HFF-Myc (cell line): Measurements from ENCODE around the gene PTEN.

Experiments used
- DNase-seq: peaks from one replicate; pipeline ENCODE4 v3.0.0-alpha.2; 2011; ENCODE audit warnings: low read depth; ENCODE audit errors: extremely low read depth
- H3K4me3 ChIP-seq: replicated peaks from 2 replicates; pipeline ENCODE4 v1.5.1; 2011; ENCODE audit warnings: low read depth, mild to moderate bottlenecking, control low read depth, low read length
- TF ChIP-seq, protein P1 (sequence below): IDR thresholded peaks from 2 replicates; pipeline ENCODE4 v1.5.1; 2012; ENCODE audit warnings: mild to moderate bottlenecking, low read depth, low read length, control low read depth; ENCODE audit errors: missing control alignments

The PTEN gene

DNA sequence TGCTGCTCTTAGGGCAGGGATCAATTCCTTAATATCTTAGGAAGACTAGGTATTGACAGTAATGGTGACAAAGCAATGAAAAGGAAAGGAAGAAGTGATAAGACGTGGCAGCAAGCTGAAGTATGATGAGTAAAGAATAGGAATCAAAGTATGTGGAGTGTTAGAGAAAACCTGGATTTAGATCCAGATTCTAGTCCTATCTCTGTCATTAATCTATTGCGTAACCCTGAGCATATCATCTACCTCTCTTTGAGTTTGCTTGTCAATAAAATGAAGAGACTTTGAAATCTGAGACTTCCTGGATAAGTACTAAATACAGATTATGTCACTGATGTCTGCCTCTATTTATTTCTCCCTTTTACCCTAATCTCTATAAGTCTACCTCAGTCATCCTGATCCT, 89.2 kb downstream of the PTEN start:
- no peak for DNase-seq
- no peak overlapping the region for H3K4me3 ChIP-seq
- TF ChIP-seq, protein P1, sequence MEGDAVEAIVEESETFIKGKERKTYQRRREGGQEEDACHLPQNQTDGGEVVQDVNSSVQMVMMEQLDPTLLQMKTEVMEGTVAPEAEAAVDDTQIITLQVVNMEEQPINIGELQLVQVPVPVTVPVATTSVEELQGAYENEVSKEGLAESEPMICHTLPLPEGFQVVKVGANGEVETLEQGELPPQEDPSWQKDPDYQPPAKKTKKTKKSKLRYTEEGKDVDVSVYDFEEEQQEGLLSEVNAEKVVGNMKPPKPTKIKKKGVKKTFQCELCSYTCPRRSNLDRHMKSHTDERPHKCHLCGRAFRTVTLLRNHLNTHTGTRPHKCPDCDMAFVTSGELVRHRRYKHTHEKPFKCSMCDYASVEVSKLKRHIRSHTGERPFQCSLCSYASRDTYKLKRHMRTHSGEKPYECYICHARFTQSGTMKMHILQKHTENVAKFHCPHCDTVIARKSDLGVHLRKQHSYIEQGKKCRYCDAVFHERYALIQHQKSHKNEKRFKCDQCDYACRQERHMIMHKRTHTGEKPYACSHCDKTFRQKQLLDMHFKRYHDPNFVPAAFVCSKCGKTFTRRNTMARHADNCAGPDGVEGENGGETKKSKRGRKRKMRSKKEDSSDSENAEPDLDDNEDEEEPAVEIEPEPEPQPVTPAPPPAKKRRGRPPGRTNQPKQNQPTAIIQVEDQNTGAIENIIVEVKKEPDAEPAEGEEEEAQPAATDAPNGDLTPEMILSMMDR, result no peak

DNA sequence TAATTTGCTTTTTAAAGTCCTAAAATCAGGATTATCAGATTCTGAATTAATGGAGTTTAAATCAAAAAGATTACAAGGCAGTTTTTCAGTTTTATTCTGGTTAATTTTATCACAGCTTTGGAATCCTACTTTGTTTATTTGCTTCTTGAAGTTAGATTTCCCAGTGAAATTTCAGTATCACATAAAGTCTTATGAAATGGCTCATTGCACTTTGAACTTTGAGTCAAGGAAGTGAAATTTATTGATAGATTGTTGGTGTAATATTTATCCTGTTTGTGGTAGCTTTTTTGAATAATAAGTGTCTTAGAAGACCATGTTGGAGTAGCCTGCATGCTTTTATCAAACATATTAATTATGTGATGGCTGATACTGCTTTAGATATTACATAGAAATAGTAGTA, 92.6 kb downstream of the PTEN start:
- H3K4me3 ChIP-seq, result no peak overlapping the region
- no peak for DNase-seq
- TF ChIP-seq, protein P1, result no peak

DNA sequence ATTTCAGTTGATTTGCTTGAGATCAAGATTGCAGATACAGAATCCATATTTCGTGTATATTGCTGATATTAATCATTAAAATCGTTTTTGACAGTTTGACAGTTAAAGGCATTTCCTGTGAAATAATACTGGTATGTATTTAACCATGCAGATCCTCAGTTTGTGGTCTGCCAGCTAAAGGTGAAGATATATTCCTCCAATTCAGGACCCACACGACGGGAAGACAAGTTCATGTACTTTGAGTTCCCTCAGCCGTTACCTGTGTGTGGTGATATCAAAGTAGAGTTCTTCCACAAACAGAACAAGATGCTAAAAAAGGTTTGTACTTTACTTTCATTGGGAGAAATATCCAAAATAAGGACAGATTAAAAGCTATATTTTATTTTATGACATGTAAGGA, 94.3 kb downstream of the PTEN start:
- TF ChIP-seq, protein P1, result no peak
- no peak for DNase-seq
- H3K4me3 ChIP-seq, result no peak overlapping the region

DNA sequence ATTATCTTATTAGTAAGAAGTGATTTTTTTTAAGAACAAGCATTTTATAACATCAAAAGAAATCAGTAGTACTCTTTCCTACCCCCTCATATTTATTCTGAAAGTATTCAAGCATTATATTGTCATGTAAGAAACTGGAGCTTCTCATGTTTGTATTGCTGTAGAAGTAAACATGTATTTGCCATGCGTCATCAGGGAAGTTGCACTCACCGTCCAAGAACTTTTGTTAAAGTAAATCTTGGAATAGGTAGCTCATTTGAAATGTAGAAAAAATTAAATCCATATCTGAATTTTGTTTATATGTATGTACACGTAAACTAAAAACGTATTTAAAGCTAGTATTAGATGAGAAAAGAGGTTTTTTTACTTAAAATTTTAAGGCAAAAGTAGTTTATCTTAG, 96.8 kb downstream of the PTEN start:
- TF ChIP-seq, protein P1, result no peak
- no peak for DNase-seq
- H3K4me3 ChIP-seq, result no peak overlapping the region

DNA sequence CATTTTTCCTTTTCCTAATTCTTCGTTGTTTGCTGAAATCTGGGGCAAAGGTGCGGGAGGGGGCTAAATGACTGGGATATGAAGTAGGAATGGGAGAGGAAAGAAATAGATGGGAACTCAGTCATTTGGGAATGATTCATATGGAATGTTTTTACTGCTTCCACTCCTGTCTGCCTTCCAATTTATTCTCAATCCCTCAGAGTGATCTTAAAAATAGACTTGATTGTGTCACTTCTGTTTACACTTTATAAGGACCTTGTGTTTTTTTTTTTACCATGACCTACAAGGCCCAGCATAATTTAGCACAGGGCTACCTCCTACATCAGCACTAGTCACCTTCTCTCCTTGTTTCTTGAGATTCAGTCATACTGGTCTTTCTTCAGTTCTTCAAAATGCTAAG, 97.9 kb downstream of the PTEN start:
- DNase-seq, result peak; percentile 27
- TF ChIP-seq, protein P1, result no peak

DNA sequence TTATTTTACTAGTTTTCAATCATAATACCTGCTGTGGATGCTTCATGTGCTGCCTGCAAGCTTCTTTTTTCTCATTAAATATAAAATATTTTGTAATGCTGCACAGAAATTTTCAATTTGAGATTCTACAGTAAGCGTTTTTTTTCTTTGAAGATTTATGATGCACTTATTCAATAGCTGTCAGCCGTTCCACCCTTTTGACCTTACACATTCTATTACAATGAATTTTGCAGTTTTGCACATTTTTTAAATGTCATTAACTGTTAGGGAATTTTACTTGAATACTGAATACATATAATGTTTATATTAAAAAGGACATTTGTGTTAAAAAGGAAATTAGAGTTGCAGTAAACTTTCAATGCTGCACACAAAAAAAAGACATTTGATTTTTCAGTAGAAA, 103.0 kb downstream of the PTEN start:
- no peak overlapping the region for H3K4me3 ChIP-seq
- no peak for DNase-seq
- TF ChIP-seq, protein P1, result no peak

More for the DNA sequence above, 97.9 kb downstream of the PTEN start:
- no peak overlapping the region for H3K4me3 ChIP-seq

DNA sequence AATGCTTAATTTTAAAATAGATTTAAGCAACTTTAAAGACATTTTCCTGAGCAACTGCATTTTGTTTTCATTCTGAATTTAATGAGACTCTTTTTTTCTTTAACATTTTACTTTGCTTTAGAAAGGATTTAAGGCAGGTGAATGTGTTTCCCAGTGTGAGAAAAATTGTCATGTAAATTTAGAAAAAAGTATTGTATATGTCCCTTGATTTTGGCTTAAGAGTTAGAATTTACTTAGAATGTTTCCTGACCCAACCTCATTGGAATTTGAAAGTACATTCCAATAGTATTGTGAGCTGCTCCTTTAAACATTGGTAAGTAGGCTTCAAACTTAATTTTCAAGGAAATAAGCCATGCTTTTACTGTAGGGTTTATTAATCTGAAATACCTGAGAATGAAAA, 110.2 kb downstream of the PTEN start:
- TF ChIP-seq, protein P1, result no peak
- H3K4me3 ChIP-seq, result no peak overlapping the region
- no peak for DNase-seq
